Lower leg skin (tissue), 3 donors: ENCODE measurements around the gene CAMKMT.

ENCODE experiments used
- CTCF ChIP-seq, 3 donors: fragments of 450-650 bp; IDR thresholded peaks; one replicate each; pipeline ENCODE4 v1.5.1; 2016; ENCODE audit warnings: antibody characterized with exemption in 3 of 3, mild to moderate bottlenecking in 3 of 3, moderate library complexity in 2 of 3
- POLR2A ChIP-seq, 2 donors: fragments of 450-650 bp; IDR thresholded peaks; one replicate each; pipeline ENCODE4 v1.6.1; 2016 to 2017; ENCODE audit warnings: antibody characterized with exemption in 2 of 2, mild to moderate bottlenecking in 1 of 2, moderate library complexity in 1 of 2

- TF ChIP-seq CTCF (IDR thresholded peaks at IDR 0.05) (no peak), POLR2A (IDR thresholded peaks at IDR 0.05) (no peak)
Observed at GRCh38 chr2:44342854-44343253, 18.9 kb upstream of the CAMKMT start.
